ENCODE data around the gene B3GALT2.
"Not testable (repeated sequence)": the region's sequence is repeated elsewhere in the genome, so short reads cannot be mapped to it uniquely, and the experiment has no call there.

B3GALT2 gene, protein sequence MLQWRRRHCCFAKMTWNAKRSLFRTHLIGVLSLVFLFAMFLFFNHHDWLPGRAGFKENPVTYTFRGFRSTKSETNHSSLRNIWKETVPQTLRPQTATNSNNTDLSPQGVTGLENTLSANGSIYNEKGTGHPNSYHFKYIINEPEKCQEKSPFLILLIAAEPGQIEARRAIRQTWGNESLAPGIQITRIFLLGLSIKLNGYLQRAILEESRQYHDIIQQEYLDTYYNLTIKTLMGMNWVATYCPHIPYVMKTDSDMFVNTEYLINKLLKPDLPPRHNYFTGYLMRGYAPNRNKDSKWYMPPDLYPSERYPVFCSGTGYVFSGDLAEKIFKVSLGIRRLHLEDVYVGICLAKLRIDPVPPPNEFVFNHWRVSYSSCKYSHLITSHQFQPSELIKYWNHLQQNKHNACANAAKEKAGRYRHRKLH

DNA sequence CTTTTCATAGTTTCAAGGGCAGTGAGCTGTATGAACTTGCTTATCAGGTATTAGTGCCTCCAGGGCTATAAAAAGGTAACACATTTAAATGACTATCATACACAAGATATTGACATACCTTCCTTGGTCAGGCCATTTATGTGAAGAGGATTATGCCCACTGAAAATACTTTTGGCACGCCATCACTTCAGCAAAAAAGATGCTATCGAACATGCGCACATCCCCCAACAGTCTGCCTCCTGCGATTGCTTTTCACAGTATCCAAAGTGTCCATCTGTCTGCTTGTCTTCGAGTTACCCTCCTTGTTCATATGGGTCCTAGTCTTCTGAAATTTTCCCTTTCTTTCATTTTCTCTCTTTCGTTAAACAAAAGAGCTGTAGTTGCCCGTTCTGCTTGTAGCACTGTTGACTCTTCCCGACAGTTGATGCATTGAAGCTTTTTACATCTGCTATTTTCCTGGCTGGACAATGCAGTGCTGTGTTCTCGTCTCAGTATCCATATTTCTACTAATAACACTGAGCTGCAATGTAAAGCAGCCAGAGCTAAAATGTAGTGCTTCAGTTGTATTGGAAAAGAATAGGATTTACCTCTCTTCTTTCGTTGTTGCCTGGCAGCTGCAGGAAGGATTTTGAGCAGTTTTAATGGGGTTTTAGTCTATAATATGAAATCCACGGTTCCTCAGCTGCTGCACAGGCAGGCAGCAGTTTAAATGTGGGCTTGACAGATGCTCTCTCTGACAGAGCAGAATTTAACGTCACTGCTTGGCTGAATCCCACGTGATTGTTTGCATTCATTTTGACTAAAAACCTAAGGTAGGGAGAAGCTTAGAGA is at the start of gene B3GALT2:
Gene B3GALT2, minus strand, starts transcription at position 713 of the 831 bp plus-strand sequence. CDS start 5,051 bp downstream, outside the sequence.
- DNase-seq (ENCODE audit: low read depth in 2 of 2) = no peak

DNA sequence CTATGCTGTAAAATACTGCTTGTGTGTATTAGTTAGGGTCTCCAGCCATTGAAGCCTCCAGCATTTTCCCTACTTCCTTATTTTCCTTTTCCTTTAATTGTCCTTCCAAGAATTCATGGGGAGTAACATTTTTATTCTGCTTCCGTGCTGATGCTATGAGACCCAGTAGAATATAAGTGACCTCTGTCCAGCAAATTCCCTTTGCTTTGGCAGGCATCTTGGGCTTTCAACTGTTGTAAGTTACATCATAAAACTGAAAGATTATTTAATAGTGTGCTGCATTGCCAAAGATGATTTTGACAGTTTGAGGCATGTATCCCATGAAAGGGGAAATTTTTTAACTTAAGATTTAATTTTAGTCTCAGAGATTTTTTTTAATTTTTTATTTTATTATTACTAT is 48.1 kb upstream of the B3GALT2 start:
- no peak for DNase-seq (ENCODE audit: low read depth in 2 of 2)

DNA sequence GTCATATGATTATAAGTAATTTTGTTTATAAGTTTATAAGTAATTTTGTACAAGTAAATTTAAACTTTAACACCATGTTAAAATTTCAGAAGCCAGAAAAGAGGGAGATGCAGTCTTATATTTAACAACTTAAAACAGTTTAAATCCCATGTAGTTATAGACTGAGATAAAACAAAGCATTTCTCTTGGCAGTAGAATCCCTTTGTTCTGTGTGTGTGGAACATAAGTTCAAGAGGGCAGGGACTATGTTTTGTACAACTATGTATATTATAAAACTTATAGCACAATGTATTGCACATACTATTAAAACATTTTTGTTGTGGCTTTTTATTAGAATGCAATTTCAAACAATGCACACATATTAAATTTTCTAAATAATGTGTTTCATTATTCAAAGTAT is 44.7 kb upstream of the B3GALT2 start:
- not testable (repeated sequence) for DNase-seq (ENCODE audit: low read depth in 2 of 2)

DNA sequence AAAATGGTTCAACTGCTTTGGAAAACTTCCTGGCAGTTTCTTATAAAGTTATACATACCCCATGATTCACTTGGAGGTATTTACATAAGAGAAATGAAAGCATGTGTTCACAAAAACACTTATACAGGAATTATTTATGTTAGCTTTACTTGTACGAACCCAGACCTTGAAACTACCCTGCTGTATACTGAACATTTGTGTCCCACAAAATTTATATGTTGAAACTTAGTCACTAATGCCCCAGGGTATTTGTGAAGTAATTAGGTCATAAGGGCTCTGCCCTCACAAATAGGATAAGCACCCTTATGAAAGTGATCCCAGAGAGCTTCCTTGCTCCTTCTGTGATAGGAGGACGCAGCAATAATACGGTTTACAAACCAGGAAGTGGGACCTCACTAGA is 42.7 kb upstream of the B3GALT2 start:
- DNase-seq (ENCODE audit: low read depth in 2 of 2) = no peak

DNA sequence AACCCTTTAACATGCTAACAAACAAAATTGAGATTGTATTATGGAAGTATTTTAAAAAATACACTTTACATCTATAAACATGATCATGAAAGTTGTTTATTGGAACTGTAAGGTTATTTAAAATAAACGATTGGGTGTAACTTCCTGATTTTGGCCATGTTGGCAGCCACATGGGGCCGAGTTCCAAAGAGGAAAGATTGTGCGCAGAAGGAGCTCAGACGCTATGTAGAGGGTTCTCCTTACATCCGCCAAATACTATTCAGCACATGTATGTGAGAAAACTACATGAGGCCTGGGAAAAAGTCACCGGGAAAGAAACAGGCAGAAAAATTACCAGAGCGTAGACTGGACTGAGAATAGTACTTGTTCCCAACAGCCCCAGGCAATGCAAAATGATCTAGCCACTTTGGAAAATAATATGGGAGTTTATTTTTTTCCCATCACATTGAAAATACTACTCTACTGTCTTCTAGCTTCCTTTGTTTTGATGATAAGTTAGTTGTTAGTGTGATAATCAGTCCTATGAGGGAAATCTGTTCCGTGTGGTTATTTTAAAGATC is 35.7 kb upstream of the B3GALT2 start:
- DNase-seq (ENCODE audit: low read depth in 2 of 2) = no peak

DNA sequence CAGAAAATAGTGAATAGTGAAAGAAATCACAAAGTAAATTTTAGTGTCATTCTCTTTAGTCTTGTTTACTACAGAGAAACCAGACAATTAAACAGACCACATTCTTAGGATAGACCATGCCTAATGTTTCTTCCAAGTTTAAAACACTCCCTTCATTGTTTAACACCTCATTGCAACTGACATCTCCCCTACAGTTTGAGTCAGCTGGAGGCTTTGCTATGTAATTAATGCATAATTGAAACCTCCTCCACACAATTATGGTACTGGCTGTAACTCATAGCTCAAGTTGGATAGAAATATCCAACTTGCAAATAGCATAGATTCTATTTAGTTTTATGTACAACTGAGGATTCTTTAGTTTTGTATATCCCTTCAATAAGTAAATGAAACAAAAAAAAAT is 35.2 kb upstream of the B3GALT2 start:
- DNase-seq (ENCODE audit: low read depth in 2 of 2) = no peak

DNA sequence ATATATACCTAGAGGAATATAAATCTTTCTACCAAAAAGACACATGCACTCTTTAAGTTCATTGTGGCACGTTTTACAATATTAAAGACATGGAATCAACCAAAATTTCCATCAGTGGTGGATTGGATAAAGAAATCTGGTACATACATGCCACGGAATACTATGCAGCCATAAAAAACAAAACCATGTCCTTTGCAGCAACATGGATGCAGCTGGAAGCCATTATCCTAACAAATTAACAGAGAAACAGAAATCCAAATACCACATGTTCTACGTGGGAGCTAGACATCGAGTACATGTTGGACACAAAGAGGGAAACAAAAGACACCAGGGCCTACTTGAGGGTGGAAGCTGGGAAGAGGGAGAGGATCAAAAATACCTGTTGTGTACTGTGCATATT is 33.0 kb upstream of the B3GALT2 start:
- DNase-seq (ENCODE audit: low read depth in 2 of 2) = no peak

DNA sequence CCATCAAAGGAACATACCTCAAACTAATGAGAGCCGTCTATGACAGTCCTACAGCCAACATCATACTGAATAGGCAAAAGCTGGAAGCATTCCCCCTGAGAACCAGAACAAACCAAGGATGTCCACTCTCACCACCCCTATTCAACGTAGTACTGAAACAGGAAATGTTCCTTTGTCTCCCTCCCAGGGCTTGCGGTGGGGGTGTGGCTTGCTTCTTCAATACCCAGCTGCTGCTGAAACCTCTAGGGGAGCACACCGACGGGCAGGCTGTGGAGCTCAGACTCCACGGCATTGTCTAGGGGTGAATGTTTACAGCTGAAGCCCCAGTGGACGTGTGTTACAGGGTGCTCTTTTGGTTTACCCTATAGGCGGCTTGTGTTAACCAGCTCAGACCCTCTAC is 30.5 kb upstream of the B3GALT2 start:
- no peak for DNase-seq (ENCODE audit: low read depth in 2 of 2)

DNA sequence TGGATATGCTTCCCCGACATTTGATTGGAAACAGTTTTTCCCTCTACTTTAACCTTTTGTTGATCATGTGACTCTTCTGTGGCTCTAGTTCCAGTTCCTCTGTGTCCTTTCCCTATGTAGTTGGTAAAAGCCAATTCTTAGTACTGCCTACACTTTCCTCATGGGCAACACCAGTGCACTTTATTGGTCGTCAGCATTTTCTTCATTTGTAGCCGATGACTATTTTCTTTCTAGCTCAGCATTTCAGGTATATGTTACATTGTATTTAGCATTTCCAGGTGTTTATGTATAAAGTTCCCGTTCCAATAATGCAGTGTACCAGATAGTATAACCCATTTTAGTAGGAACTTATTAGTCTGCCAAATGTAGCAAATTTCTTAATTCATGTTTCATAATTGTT is 27.6 kb upstream of the B3GALT2 start:
- DNase-seq (ENCODE audit: low read depth in 2 of 2) = no peak

DNA sequence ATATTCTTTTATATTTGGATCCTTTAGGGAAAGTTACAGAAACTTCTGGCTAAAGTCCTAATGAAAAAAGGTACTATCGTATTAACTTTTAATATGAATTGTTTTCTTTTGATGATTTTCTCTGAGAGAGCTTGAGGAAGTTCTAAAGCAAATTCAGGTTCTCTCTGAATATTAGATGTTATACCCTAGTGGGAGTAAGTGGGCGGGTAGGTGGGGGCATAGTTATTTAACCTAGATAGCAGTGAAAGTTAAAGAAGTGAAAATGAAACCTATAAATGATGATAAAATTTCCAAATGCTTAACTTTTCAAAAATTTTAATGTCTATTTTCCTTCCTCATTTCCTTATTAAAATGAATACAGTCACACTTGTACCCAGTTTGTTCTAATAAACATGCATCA is 26.2 kb upstream of the B3GALT2 start:
- DNase-seq (ENCODE audit: low read depth in 2 of 2) = no peak

DNA sequence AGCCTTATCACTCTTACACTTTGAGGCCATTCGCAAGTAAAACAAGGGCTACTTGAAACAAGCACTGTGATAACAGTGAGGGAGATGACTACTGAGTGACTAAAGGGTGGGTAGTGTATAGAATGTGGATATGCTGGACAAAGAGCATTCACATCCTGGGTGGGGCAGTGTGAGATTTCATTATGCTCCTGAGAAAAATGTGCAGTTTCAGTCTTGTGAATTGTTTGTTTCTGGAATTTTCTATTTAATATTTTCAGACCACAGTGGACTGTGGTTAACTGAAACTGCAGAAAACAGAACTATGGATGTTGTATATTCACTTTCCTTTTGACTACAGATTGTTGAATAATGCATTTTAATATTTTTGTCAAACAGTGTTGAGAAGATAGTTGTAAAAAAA is 25.1 kb upstream of the B3GALT2 start:
- DNase-seq (ENCODE audit: low read depth in 2 of 2) = no peak

DNA sequence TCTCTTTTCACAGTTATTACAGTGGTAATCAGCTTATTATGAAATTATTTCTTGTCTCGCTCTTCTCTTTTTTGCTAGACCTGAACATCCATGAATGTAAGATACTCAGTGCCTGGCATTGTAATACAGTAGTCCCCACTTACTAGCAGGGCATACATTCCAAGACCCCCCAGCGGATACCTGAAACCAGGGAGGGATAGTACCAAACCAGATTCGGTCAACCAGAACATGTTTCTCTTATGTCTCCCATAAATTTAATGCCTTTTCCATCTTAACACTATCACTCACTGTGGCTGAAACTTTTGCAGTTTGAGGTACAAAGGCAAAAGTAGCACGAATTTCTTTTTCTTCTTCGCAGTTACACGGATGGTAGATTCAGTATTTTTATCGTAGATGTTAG is 24.6 kb upstream of the B3GALT2 start:
- no peak for DNase-seq (ENCODE audit: low read depth in 2 of 2)

DNA sequence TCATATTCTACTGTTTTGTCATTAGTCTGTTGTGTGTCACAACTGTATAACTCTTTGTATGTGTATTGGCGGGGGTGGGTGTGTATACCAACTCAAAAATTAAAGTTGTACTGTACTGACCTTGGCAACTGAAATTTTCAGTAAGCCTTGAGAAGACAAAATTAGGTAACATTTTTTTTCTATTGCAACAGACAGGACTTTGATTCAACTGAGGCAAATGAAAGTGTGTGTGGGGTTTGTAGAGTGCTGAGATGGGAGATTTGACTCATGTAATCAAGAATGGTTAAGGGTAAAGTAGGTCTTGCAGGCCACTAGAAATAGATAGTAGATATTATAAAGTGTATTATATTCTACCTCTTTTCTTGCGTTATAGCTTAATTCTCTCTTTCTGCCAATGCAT is 14.6 kb upstream of the B3GALT2 start:
- DNase-seq (ENCODE audit: low read depth in 2 of 2) = no peak

DNA sequence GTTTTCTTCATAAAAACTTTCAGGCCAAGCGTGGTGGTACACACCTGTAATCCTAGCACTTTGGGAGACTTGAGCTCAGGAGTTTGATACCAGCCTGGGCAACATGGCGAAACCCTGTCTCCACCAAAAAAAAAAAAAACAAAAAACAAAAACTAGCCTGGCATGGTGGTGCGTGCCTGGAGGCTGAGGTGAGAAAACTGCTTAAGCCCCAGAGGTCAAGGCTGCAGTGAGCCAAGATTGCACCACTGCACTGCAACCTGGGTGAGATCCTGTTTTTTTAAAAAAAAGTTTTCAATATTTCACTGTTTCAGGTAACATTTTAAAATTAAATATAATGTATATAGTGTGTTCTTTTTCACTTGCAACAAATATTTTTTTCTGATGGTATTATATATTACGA is 13.5 kb upstream of the B3GALT2 start:
- DNase-seq (ENCODE audit: low read depth in 2 of 2) = no peak

DNA sequence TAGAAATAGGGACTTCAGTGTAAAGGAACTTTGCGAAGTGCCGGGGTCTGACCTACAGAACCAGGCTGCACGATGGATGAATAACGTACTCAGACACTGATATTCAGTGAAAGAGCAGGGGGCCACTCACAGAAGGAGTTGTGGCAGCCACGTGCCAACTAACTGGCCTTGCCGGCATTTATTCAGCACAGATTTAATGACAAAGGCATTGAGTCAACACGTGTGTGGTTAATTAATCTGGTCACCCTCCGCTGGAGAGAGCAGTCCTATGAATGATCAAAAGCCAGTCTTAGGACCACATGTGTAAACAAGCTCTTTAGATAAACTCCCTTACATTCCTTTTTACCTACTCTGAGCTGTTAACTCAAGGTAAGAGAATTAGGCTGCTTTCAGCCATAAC is 6.2 kb upstream of the B3GALT2 start:
- DNase-seq (ENCODE audit: low read depth in 2 of 2) = no peak

DNA sequence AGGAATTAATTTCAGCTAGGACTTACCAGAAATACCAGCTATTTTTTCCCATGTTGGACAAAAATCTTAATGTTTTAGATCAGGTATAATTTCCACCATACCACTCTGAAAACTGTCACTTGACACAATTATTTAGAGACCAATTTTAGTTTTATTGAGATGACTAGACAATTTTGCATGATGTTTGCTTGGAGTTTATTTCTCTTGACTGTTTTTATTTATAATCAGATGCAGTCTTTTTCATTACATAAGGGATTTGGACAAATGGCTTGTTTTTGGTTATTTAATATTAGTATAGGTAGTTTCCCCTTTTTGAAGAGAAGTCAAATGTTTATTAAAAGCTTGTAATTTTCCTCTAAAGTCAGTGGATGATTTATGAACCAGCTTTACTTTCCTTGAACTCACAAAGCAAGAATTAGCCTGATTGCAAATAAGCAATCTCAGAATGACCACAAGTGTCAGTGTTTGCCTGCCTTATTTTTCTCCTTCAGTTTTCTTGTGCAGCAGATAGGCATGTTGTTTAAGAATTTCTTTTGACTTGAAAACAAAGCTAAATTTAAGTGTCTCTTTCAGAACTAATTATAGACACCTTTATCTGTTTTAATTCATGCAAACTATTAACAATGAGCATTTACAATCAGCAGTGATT is 3.8 kb upstream of the B3GALT2 start:
- DNase-seq (ENCODE audit: low read depth in 2 of 2) = no peak

DNA sequence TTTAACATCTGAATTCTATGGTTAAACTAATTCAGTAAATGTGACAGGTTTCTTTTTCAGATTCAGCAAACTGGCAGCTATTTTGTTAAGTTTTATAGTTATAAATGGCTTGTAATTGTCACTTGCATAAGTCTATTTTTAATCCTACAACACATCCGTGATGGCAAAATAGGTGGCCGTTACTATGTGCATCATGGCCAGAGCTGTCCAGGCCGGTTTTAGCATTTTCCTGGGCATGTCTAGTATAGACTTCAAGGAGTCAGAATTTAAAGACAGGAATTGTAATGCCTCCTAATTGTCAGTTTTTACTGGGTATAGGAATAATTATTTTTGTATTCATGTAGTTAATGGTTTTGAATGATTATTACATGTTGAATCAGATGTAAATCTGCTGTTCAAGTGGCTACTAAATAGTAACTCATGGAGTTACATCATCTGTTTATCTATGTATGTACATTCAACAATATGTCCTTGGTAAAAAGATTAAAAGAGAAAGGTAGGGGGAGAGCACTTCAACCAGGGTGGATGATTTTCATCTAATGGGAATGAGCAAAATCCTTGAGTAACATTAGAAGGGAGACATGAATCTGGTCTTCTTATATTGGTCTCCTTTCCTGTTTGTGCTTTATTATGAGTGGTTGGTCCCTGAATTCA is 3.2 kb upstream of the B3GALT2 start:
- DNase-seq (ENCODE audit: low read depth in 2 of 2) = no peak

DNA sequence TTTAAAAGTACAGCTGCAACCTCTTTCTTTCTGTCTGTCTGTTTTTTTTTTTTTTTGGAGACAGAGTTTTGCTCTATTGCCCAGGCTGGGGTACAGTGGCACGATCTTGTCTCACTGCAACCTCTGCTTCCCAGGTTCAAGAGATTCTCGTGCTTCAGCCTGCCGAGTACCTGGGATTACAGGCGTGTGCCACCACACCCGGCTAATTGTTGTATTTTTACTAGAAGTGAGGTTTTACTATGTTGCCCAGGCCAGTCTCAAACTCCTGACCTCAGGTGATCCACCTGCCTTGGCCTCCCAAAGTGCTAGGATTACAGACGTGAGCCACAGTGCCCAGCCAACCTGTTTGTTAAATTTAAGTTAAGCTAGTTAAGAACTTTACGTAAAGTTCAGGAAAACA is 2.5 kb upstream of the B3GALT2 start:
- not testable (repeated sequence) for DNase-seq (ENCODE audit: low read depth in 2 of 2)

DNA sequence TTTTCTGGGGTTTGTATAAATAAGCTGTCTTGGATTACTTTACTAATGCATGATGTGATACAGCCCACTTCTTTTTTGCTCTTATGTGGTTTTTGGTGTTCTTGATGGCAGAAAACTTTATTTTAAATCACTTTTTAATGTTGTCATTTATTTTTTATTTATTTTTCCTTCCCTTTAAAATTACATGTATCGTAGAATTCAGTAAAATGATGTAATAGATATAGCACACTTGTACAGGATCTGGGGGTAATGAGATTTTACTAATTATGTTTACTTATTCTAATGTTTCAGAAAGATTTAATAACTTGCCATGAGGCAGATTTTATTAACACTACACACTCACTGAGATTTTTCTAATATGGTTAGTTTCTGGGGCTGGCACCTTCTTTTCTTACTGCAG is 701 bp upstream of the B3GALT2 start:
- no peak for DNase-seq (ENCODE audit: low read depth in 2 of 2)

DNA sequence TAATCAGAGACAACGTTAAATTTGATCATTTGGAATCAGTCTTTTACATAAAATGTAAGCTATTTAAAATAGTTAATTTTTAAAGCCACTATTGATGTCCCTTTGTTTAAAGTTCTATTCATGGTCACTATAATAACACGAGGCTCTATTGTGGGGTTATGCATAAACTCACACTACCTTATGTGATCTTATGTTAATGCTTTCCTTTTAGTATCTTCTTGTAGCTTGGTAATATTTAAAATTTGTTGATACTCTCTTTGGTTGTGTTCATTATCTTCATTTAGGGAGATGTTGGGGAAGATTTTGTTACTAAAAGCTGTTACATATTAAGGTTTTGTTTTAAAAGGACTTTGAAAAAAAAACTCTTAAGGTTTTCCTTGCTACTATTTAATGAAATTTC is 1.2 kb downstream of the B3GALT2 start:
- no peak for DNase-seq (ENCODE audit: low read depth in 2 of 2)

DNA sequence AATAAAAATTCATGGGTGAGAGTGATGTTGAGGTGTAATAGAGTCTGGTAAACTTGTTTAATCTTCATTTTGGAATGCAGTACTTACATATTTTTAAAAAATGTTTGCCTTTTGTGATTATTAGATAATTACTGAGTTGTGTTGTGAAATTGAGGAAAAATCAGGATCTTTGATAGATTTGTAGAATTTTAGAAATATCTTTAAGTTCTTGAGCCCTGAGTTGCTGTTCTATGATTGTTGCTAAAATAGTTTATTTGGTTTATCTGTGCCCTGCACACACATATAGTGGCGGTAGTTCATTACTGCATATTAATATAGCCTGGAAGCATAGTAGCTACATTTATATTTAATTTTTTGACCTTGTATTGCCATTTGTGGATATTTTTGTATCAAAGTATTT is 1.6 kb downstream of the B3GALT2 start:
- DNase-seq (ENCODE audit: low read depth in 2 of 2) = no peak
